Adrenal gland (tissue), 12 donors: ENCODE data around the gene C14orf132. TPM values are rescaled to one million over a fixed set of nuclear protein-coding genes. Genes with fewer than 3 reads are reported as not detected.
A peak's percentile ranks its signal among the peaks of the same experiment; 100 is the strongest.

ENCODE experiments used
- DNase-seq, 7 donors: peaks; one replicate each; pipeline ENCODE4 v3.0.0-alpha.2; 2019 to 2020
- H3K27ac ChIP-seq, 5 donors: fragments of 200-600 bp; sonication (generic) in 4 of 5; 1 replicate in 3 of 5; 2 replicates in 2 of 5; pipeline versions ENCODE4 v1.5.1 to v1.8.0; 2016 to 2020; ENCODE audit warnings: mild to moderate bottlenecking in 1 of 5
- H3K27me3 ChIP-seq: fragments of 200-600 bp; 2 replicates; pipeline ENCODE4 v1.8.0; 2021
- H3K36me3 ChIP-seq, 2 donors: fragments of 200-600 bp; replicated peaks in 1 of 2; 1 replicate in 1 of 2; 2 replicates in 1 of 2; pipeline versions ENCODE4 v1.5.1 to v1.8.0; 2018 to 2022
- H3K4me1 ChIP-seq, 2 donors: fragments of 200-600 bp; replicated peaks in 1 of 2; 1 replicate in 1 of 2; 2 replicates in 1 of 2; pipeline versions ENCODE4 v1.5.1 to v1.8.0; 2018 to 2021
- H3K4me3 ChIP-seq, 4 donors: fragments of 200-600 bp; sonication (generic) in 3 of 4; one replicate each; pipeline ENCODE4 v1.5.1; 2016 to 2018
- H3K9me3 ChIP-seq, 3 donors: fragments of 200-600 bp; sonication (generic) in 1 of 3; replicated peaks in 1 of 3; 1 replicate in 2 of 3; 2 replicates in 1 of 3; pipeline versions ENCODE4 v1.5.1 to v1.8.0; 2016 to 2021
- POLR2A ChIP-seq, 2 donors: fragments of 450-650 bp; IDR thresholded peaks; one replicate each; pipeline ENCODE4 v1.6.1; 2017; ENCODE audit warnings: antibody characterized with exemption in 2 of 2, mild to moderate bottlenecking in 2 of 2, moderate library complexity in 1 of 2
- WGBS, 4 donors: extraction: QIAGEN DNeasy Blood & Tissue Kit in 2 of 4; methylation state at CpG; one replicate each; pipeline versions ENCODE4 v1.1.5 to v1.1.7; 2013 to 2017; 5-methylcytosine and 5-hydroxymethylcytosine counted together
- intact Hi-C, 2 donors: fragments of 100-400 bp; cut with DNase I; formaldehyde crosslinking; loops; one replicate each; pipeline versions ENCODE4 v1.14.1 to v1.15.0; 2022 to 2023
- polyA plus RNA-seq, 3 donors: library from polyadenylated mRNA; stranded (reverse); fragments of 200-250 nt in 2 of 3; fragments of 350-450 nt in 1 of 3; fragmentation: Illumina TruSeq in 1 of 3; extraction: RNeasy Lipid Tissue Mini Kit (QIAGEN cat#74804) in 1 of 3; gene quantifications; one replicate each; pipeline ENCODE4 v1.2.3, GENCODE V29; 2013 to 2014
- total RNA-seq, 9 donors: library from RNA; depleted of rRNA in 4 of 9; stranded (reverse); fragments of >200 nt in 4 of 9; fragments of 120-200 nt in 1 of 9; fragmentation: NEBNext Ultra II Directional in 1 of 9; extraction: Animal tissue kit (Norgen Biotek cat#: 25700) in 1 of 9; gene quantifications; one replicate each; pipeline versions ENCODE4 v1.1.0 to v1.2.4, GENCODE V29; 2013 to 2023
- TF ChIP-seq, protein P1 (sequence below), 6 experiments: fragments of 450-650 bp in 4 of 6; fragments of 200-600 bp in 2 of 6; sonication (generic) in 1 of 6; IDR thresholded peaks; 1 replicate in 5 of 6; 2 replicates in 1 of 6; pipeline versions ENCODE4 v1.5.1 to v1.8.0; 2016 to 2021; ENCODE audit warnings: antibody characterized with exemption in 6 of 6, mild to moderate bottlenecking in 2 of 6, moderate library complexity in 1 of 6
- donor health status: healthy with polysubstance abuse.
- donor health status: Bipolar disorder and iron deficiency.
- donor health status: DM: yes; HTN: yes; CAD: no.
- donor health status: DM: no; HTN: no; CAD: no.
- donor health status: DM: no; HTN: no; CAD: no.
- donor health status: DM: yes; HTN: yes; CAD: no.

The C14orf132 gene
- total and polyA plus RNA-seq, 12 donors, result 4.5 to 34.8 (median 11.8) TPM

- 57 to 69% (median 60%) methylated on average over 9 of the region's 9 CpGs for WGBS, 4 donors
- Histone ChIP-seq H3K9me3 (no peaks in the 10 kb centered on the region), H3K27ac (peak overlapping the region in 1 of 5 donors; percentile 84), H3K36me3 (peaks cover 0 to 5% of the 10 kb centered on the region in 2 donors), H3K27me3 (peaks cover 14% of the 10 kb centered on the region), H3K4me1 (peaks cover 6 to 23% of the 10 kb centered on the region in 2 donors), H3K4me3 (no peak overlapping the region)
- TF ChIP-seq POLR2A (IDR thresholded peaks at IDR 0.05), result no peak
- TF ChIP-seq, protein P1, sequence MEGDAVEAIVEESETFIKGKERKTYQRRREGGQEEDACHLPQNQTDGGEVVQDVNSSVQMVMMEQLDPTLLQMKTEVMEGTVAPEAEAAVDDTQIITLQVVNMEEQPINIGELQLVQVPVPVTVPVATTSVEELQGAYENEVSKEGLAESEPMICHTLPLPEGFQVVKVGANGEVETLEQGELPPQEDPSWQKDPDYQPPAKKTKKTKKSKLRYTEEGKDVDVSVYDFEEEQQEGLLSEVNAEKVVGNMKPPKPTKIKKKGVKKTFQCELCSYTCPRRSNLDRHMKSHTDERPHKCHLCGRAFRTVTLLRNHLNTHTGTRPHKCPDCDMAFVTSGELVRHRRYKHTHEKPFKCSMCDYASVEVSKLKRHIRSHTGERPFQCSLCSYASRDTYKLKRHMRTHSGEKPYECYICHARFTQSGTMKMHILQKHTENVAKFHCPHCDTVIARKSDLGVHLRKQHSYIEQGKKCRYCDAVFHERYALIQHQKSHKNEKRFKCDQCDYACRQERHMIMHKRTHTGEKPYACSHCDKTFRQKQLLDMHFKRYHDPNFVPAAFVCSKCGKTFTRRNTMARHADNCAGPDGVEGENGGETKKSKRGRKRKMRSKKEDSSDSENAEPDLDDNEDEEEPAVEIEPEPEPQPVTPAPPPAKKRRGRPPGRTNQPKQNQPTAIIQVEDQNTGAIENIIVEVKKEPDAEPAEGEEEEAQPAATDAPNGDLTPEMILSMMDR (IDR thresholded peaks at IDR 0.05), result no peak
- intact Hi-C loops, result no loop called here
- no peak for DNase-seq
These were observed 1.7 kb downstream of the C14orf132 start for GRCh38 chr14:96040828-96041371.

GRCh38 chr14:96042248-96042930 lies 3.2 kb downstream of the C14orf132 start:
- intact Hi-C loops, result no loop called here
- DNase-seq, result no peak
- WGBS, 4 donors, result 53 to 68% (median 60%) methylated on average over 4 of the region's 4 CpGs
- Histone ChIP-seq H3K4me1 (peaks cover 6 to 23% of the 10 kb centered on the region in 2 donors), H3K36me3 (peaks cover 0 to 5% of the 10 kb centered on the region in 2 donors), H3K4me3 (no peak overlapping the region), H3K27me3 (peaks cover 14% of the 10 kb centered on the region), H3K9me3 (no peaks in the 10 kb centered on the region), H3K27ac (peak overlapping the region in 1 of 5 donors; percentile 26)
- TF ChIP-seq POLR2A (IDR thresholded peaks at IDR 0.05), result no peak
- TF ChIP-seq, protein P1 (IDR thresholded peaks at IDR 0.05), result no peak

GRCh38 chr14:96046630-96047029 lies 7.5 kb downstream of the C14orf132 start:
- Histone ChIP-seq H3K36me3 (no peaks in the 10 kb centered on the region), H3K27ac (no peak overlapping the region), H3K4me3 (no peak overlapping the region), H3K27me3 (no peaks in the 10 kb centered on the region), H3K9me3 (no peaks in the 10 kb centered on the region), H3K4me1 (no peaks in the 10 kb centered on the region)
- TF ChIP-seq POLR2A (IDR thresholded peaks at IDR 0.05), result no peak
- TF ChIP-seq, protein P1 (IDR thresholded peaks at IDR 0.05), result no peak
- DNase-seq, result peak in 1 of 7 donors; percentile 6
- WGBS, 4 donors, result 83 to 88% (median 87%) methylated on average over 2 of the region's 2 CpGs
- intact Hi-C loops, result no loop called here

- no peak overlapping the region for H3K4me3 ChIP-seq
- no peak for TF ChIP-seq POLR2A (IDR thresholded peaks at IDR 0.05)
- TF ChIP-seq, protein P1 (IDR thresholded peaks at IDR 0.05), result no peak
- intact Hi-C loops, result no loop called here
- H3K9me3 ChIP-seq, result no peaks in the 10 kb centered on the region
- H3K27ac ChIP-seq, result no peak overlapping the region
- no peak for DNase-seq
- no peaks in the 10 kb centered on the region for H3K27me3 ChIP-seq
- H3K36me3 ChIP-seq, result no peaks in the 10 kb centered on the region
- H3K4me1 ChIP-seq, result no peaks in the 10 kb centered on the region
These were observed 7.9 kb downstream of the C14orf132 start for GRCh38 chr14:96047101-96047500.
